Body of pancreas (tissue), 4 donors: Measurements from ENCODE around the gene ENHO.

Experiments
- POLR2A ChIP-seq, 3 donors: fragments of 450-650 bp; IDR thresholded peaks; one replicate each; pipeline ENCODE4 v1.6.1; 2016; ENCODE audit warnings: antibody characterized with exemption in 3 of 3, mild to moderate bottlenecking in 2 of 3
- TF ChIP-seq, protein P1 (sequence below), 7 experiments: fragments of 450-650 bp in 4 of 7; fragments of 200-600 bp in 3 of 7; sonication (generic) in 3 of 7; IDR thresholded peaks; one replicate each; pipeline ENCODE4 v1.5.1; 2016 to 2019; ENCODE audit warnings: antibody characterized with exemption in 7 of 7

- TF ChIP-seq, protein P1, sequence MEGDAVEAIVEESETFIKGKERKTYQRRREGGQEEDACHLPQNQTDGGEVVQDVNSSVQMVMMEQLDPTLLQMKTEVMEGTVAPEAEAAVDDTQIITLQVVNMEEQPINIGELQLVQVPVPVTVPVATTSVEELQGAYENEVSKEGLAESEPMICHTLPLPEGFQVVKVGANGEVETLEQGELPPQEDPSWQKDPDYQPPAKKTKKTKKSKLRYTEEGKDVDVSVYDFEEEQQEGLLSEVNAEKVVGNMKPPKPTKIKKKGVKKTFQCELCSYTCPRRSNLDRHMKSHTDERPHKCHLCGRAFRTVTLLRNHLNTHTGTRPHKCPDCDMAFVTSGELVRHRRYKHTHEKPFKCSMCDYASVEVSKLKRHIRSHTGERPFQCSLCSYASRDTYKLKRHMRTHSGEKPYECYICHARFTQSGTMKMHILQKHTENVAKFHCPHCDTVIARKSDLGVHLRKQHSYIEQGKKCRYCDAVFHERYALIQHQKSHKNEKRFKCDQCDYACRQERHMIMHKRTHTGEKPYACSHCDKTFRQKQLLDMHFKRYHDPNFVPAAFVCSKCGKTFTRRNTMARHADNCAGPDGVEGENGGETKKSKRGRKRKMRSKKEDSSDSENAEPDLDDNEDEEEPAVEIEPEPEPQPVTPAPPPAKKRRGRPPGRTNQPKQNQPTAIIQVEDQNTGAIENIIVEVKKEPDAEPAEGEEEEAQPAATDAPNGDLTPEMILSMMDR (IDR thresholded peaks at IDR 0.05), result peak in 1 of 7 experiments; percentile 5
- no peak for TF ChIP-seq POLR2A (IDR thresholded peaks at IDR 0.05)
Observed at GRCh38 chr9:34492051-34492450, 30.7 kb downstream of the ENHO start.
